Left ventricle myocardium inferior (tissue), 1 donor: Measurements from ENCODE around the gene LARGE1. TPM values are rescaled to one million over a fixed set of nuclear protein-coding genes. Genes with fewer than 3 reads are reported as not detected.

Source experiments
- DNase-seq: peaks from one replicate; pipeline ENCODE4 v3.0.0-alpha.2; 2020
- H3K27ac ChIP-seq: fragments of 200-600 bp; replicated peaks from 2 replicates; pipeline ENCODE4 v1.8.0; 2021
- H3K27me3 ChIP-seq: fragments of 200-600 bp; 2 replicates; pipeline ENCODE4 v1.8.0; 2021; ENCODE audit warnings: low read depth
- H3K36me3 ChIP-seq: fragments of 200-600 bp; 2 replicates; pipeline ENCODE4 v1.8.0; 2021
- H3K4me1 ChIP-seq: fragments of 200-600 bp; 2 replicates; pipeline ENCODE4 v1.8.0; 2021
- H3K4me3 ChIP-seq: fragments of 200-600 bp; 2 replicates; pipeline ENCODE4 v1.8.0; 2021; ENCODE audit warnings: mild to moderate bottlenecking, moderate library complexity
- H3K9me3 ChIP-seq: fragments of 200-600 bp; replicated peaks from 2 replicates; pipeline ENCODE4 v1.8.0; 2021
- CTCF ChIP-seq: fragments of 200-600 bp; IDR thresholded peaks from 2 replicates; pipeline ENCODE4 v1.8.0; 2021; ENCODE audit warnings: antibody characterized with exemption, mild to moderate bottlenecking, borderline replicate concordance
- intact Hi-C: fragments of 100-400 bp; cut with micrococcal nuclease; formaldehyde crosslinking; loops from one replicate; pipeline ENCODE4 v1.11.0; 2022
- total RNA-seq: library from RNA; stranded (reverse); fragmentation: NEBNext Ultra II Directional; extraction: Animal tissue kit (Norgen Biotek cat#: 25700); gene quantifications from one replicate; pipeline ENCODE4 v1.2.1, GENCODE V29; 2021
- donor health status: DM: no; HTN: yes; CAD: no; lungs with severe emphysema.

Gene LARGE1
- total RNA-seq, 1 donor from 2014 or later, result 117 TPM

DNA sequence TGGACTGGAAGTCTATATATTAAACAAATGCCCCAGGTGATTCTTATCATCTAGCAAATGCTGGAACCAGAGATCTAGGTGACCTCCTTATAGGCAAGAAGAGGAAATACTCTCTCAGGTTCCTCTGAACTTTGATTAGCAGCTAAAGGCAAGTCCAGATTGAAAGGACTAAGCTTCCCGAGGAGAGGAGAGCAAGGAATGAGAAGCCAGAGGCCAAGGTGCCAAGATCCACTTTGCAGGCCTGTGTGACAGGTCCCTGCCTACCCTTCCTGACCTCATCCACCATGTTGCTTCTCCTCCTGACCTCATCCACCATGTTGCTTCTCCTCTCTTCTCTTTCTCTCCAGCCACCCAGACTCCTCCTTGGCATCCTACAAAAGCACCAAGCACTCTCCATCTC lies 173.2 kb downstream of the LARGE1 start:
- Histone ChIP-seq H3K27me3 (no peaks in the 10 kb centered on the region), H3K27ac (no peak overlapping the region), H3K9me3 (no peaks in the 10 kb centered on the region), H3K4me1 (peaks cover 46% of the 10 kb centered on the region), H3K36me3 (peaks cover 11% of the 10 kb centered on the region), H3K4me3 (no peak overlapping the region)
- DNase-seq, result no peak
- intact Hi-C loops, result no loop called here
- TF ChIP-seq CTCF, result no peak

GRCh38 chr22:33746501-33746928 lies 173.8 kb downstream of the LARGE1 start:
- peaks cover 11% of the 10 kb centered on the region for H3K36me3 ChIP-seq
- H3K9me3 ChIP-seq, result no peaks in the 10 kb centered on the region
- intact Hi-C loops, result no loop called here
- DNase-seq, result no peak
- no peaks in the 10 kb centered on the region for H3K27me3 ChIP-seq
- TF ChIP-seq CTCF, result no peak
- H3K4me1 ChIP-seq, result peaks cover 49% of the 10 kb centered on the region
- H3K27ac ChIP-seq, result no peak overlapping the region
- no peak overlapping the region for H3K4me3 ChIP-seq

DNA sequence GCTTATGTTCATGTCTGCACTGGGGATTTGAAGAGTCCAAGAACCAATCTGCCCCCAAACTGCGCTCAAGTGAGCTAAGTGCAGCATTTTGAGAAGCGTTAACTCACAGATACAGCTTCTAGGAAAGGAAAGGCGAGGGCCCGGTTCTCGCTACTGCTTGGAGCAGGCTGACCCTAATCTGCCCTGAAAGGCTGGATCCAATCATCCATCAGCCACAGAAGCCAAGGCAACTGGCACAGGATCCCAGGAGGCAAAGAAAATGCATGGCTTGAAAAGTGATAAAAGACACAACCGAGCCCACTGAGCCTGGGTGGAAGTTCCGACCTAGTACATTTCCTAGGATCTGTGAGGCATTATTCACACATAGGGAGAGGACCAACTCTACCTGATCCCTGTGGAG lies 174.8 kb downstream of the LARGE1 start:
- H3K27me3 ChIP-seq, result no peaks in the 10 kb centered on the region
- H3K4me3 ChIP-seq, result no peak overlapping the region
- H3K4me1 ChIP-seq, result peaks cover 53% of the 10 kb centered on the region
- TF ChIP-seq CTCF, result no peak
- H3K27ac ChIP-seq, result no peak overlapping the region
- intact Hi-C loops, result no loop called here
- no peaks in the 10 kb centered on the region for H3K9me3 ChIP-seq
- no peak for DNase-seq
- peaks cover 11% of the 10 kb centered on the region for H3K36me3 ChIP-seq

DNA sequence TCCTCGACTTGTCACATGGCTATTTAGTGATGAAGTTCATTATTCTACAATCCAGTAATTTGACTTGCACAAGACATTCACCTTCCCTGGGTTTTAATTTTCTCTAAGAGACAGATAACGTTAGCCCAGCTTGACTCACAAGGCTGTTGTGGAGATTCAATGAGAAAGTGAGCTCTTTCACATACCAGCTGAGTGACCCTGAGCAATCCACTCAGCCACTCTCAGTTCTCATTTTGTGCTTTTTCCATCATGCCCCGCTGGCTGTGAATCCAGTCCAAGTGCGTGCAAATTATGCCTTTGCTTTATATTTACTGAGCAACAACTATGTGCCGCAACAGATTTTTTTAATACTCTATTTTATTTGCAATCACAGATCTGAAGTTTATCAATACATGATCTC lies 176.5 kb downstream of the LARGE1 start:
- peaks cover 61% of the 10 kb centered on the region for H3K4me1 ChIP-seq
- intact Hi-C loops, result no loop called here

DNA sequence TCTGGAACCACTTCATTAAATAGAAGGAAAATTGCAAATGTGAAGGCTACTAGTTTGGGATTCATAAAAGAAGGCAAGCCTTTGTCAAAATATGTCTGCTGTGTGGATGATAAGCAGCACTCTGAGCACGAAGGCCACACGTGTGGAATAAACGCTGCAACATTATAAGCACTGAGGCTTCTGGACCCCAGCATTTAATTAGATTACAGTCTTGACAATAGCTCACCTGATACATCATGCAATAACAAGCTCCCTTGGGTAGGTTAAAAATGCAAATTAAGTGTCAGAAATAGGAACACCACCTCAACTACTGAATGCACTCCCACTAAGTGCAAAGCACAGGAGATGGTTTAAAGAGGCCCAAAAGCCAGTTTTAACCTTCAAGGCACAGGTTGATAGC lies 179.3 kb downstream of the LARGE1 start:
- no peak for DNase-seq
- Histone ChIP-seq H3K36me3 (peaks cover 5% of the 10 kb centered on the region), H3K4me1 (peaks cover 51% of the 10 kb centered on the region), H3K27ac (no peak overlapping the region), H3K4me3 (no peak overlapping the region), H3K9me3 (no peaks in the 10 kb centered on the region), H3K27me3 (no peaks in the 10 kb centered on the region)
- no peak for TF ChIP-seq CTCF
- intact Hi-C loops, result no loop called here

More for the DNA sequence above, 176.5 kb downstream of the LARGE1 start:
- TF ChIP-seq CTCF, result no peak
- Histone ChIP-seq H3K27ac (no peak overlapping the region), H3K4me3 (no peak overlapping the region), H3K27me3 (no peaks in the 10 kb centered on the region), H3K9me3 (no peaks in the 10 kb centered on the region), H3K36me3 (peaks cover 10% of the 10 kb centered on the region)
- no peak for DNase-seq

GRCh38 chr22:33739516-33739915 lies 180.8 kb downstream of the LARGE1 start:
- Histone ChIP-seq H3K27ac (no peak overlapping the region), H3K27me3 (no peaks in the 10 kb centered on the region), H3K4me3 (no peak overlapping the region), H3K9me3 (no peaks in the 10 kb centered on the region), H3K4me1 (peaks cover 38% of the 10 kb centered on the region), H3K36me3 (peaks cover under 1% of the 10 kb centered on the region)
- no peak for TF ChIP-seq CTCF
- intact Hi-C loops, result no loop called here
- no peak for DNase-seq
